Adrenal gland (tissue), 12 donors: Measurements from ENCODE around the gene AGPAT2. TPM values are rescaled to one million over a fixed set of nuclear protein-coding genes. Genes with fewer than 3 reads are reported as not detected.

Experiments
- DNase-seq, 7 donors: peaks; one replicate each; pipeline ENCODE4 v3.0.0-alpha.2; 2019 to 2020
- H3K27ac ChIP-seq, 5 donors: fragments of 200-600 bp; sonication (generic) in 4 of 5; 1 replicate in 3 of 5; 2 replicates in 2 of 5; pipeline versions ENCODE4 v1.5.1 to v1.8.0; 2016 to 2020; ENCODE audit warnings: mild to moderate bottlenecking in 1 of 5
- H3K27me3 ChIP-seq: fragments of 200-600 bp; 2 replicates; pipeline ENCODE4 v1.8.0; 2021
- H3K36me3 ChIP-seq, 2 donors: fragments of 200-600 bp; replicated peaks in 1 of 2; 1 replicate in 1 of 2; 2 replicates in 1 of 2; pipeline versions ENCODE4 v1.5.1 to v1.8.0; 2018 to 2022
- H3K4me1 ChIP-seq, 2 donors: fragments of 200-600 bp; replicated peaks in 1 of 2; 1 replicate in 1 of 2; 2 replicates in 1 of 2; pipeline versions ENCODE4 v1.5.1 to v1.8.0; 2018 to 2021
- H3K4me3 ChIP-seq, 4 donors: fragments of 200-600 bp; sonication (generic) in 3 of 4; one replicate each; pipeline ENCODE4 v1.5.1; 2016 to 2018
- H3K9me3 ChIP-seq, 3 donors: fragments of 200-600 bp; sonication (generic) in 1 of 3; replicated peaks in 1 of 3; 1 replicate in 2 of 3; 2 replicates in 1 of 3; pipeline versions ENCODE4 v1.5.1 to v1.8.0; 2016 to 2021
- CTCF ChIP-seq, 6 experiments: fragments of 450-650 bp in 4 of 6; fragments of 200-600 bp in 2 of 6; sonication (generic) in 1 of 6; IDR thresholded peaks; 1 replicate in 5 of 6; 2 replicates in 1 of 6; pipeline versions ENCODE4 v1.5.1 to v1.8.0; 2016 to 2021; ENCODE audit warnings: antibody characterized with exemption in 6 of 6, mild to moderate bottlenecking in 2 of 6, moderate library complexity in 1 of 6
- POLR2A ChIP-seq, 2 donors: fragments of 450-650 bp; IDR thresholded peaks; one replicate each; pipeline ENCODE4 v1.6.1; 2017; ENCODE audit warnings: antibody characterized with exemption in 2 of 2, mild to moderate bottlenecking in 2 of 2, moderate library complexity in 1 of 2
- WGBS, 4 donors: extraction: QIAGEN DNeasy Blood & Tissue Kit in 2 of 4; methylation state at CpG; one replicate each; pipeline versions ENCODE4 v1.1.5 to v1.1.7; 2013 to 2017; 5-methylcytosine and 5-hydroxymethylcytosine counted together
- intact Hi-C, 2 donors: fragments of 100-400 bp; cut with DNase I; formaldehyde crosslinking; loops; one replicate each; pipeline versions ENCODE4 v1.14.1 to v1.15.0; 2022 to 2023
- polyA plus RNA-seq, 3 donors: library from polyadenylated mRNA; stranded (reverse); fragments of 200-250 nt in 2 of 3; fragments of 350-450 nt in 1 of 3; fragmentation: Illumina TruSeq in 1 of 3; extraction: RNeasy Lipid Tissue Mini Kit (QIAGEN cat#74804) in 1 of 3; gene quantifications; one replicate each; pipeline ENCODE4 v1.2.3, GENCODE V29; 2013 to 2014
- total RNA-seq, 9 donors: library from RNA; depleted of rRNA in 4 of 9; stranded (reverse); fragments of >200 nt in 4 of 9; fragments of 120-200 nt in 1 of 9; fragmentation: NEBNext Ultra II Directional in 1 of 9; extraction: Animal tissue kit (Norgen Biotek cat#: 25700) in 1 of 9; gene quantifications; one replicate each; pipeline versions ENCODE4 v1.1.0 to v1.2.4, GENCODE V29; 2013 to 2023
- donor health status: healthy with polysubstance abuse.
- donor health status: Bipolar disorder and iron deficiency.
- donor health status: DM: yes; HTN: yes; CAD: no.
- donor health status: DM: no; HTN: no; CAD: no.
- donor health status: DM: no; HTN: no; CAD: no.
- donor health status: DM: yes; HTN: yes; CAD: no.

The AGPAT2 gene
- total and polyA plus RNA-seq, 12 donors = 6.4 to 274 (median 48.0) TPM

DNA sequence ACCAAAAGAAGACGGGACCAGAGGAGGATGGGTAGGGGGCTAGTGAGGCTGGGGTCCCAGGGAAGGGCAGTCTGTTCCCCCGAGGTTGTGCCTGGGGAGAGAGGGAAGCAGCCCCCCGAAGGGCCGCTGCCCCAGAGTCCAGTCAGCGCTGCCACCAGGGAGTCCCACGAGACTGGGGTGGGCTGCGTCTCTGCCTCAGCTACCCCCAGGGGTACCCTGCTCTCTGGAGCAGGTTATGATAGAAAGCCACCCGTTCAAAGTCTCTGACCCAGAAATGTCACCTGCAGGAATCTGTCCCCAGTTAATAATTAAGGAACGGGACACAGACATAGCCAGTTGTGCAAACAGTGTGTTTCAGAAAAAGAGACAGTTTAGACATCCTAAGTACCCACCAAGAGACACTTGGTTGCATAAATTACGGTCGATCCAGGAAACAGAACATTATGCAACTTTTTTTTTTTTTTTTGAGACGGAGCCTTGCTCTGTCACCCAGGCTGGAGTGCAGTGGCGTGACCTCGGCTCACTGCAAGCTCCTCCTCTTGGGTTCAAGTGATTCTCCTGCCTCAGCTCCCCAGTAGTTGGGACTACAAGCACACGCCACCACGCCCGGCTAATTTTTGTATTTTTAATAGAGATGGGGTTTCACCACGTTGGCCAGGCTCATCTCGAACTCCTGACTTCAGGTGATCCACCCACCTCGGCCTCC, 10.7 kb upstream of the AGPAT2 start:
- intact Hi-C loops = no loop called here
- Histone ChIP-seq H3K27ac (no peak overlapping the region), H3K36me3 (no peaks in the 10 kb centered on the region), H3K27me3 (peaks cover 13% of the 10 kb centered on the region), H3K4me3 (no peak overlapping the region), H3K9me3 (no peaks in the 10 kb centered on the region), H3K4me1 (peaks cover 0 to 3% of the 10 kb centered on the region in 2 donors)
- TF ChIP-seq CTCF (IDR thresholded peaks at IDR 0.05) (no peak), POLR2A (IDR thresholded peaks at IDR 0.05) (no peak)
- DNase-seq = peak in 1 of 7 donors; percentile 48
- WGBS, 4 donors = 53 to 69% (median 58%) methylated on average over 20 of the region's 20 CpGs

DNA sequence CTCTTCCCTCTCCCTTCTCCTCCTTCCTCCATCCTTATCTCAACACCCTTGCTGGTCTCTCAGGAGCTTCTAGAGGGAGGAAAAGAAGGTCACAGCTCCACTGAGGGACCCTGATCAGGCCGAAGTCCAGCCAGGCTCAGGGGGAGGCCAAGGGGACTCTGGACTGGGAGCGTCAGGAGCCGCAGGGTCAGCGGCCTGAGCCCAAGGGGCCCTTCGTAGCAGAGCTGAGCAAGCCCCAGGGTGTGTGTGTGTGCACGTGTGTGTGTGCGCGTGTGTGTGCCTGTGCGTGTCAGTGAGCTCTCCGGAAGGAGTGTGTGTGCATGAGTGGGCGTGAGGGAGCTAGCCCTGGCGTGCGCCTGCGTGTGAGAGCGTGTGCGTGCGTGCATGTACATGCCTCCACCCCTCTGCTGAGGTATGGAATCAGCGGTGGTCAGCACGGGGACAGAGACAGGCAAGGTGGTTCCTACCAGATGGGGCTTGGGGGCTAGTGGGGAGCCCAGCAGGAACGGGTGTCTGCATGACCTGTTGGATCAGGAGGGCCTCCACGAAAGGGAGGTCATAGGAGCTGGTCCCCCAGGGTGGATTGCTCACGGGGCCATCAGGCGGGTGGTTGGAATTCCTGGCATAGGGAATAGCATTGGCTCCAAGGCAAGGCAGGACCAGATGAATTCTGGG, 10.0 kb upstream of the AGPAT2 start:
- Histone ChIP-seq H3K9me3 (no peaks in the 10 kb centered on the region), H3K36me3 (no peaks in the 10 kb centered on the region), H3K4me3 (no peak overlapping the region), H3K4me1 (peaks cover 0 to 3% of the 10 kb centered on the region in 2 donors), H3K27me3 (peaks cover 13% of the 10 kb centered on the region), H3K27ac (no peak overlapping the region)
- intact Hi-C loops = no loop called here
- TF ChIP-seq POLR2A (IDR thresholded peaks at IDR 0.05) (no peak), CTCF (IDR thresholded peaks at IDR 0.05) (no peak)
- DNase-seq = no peak
- WGBS, 4 donors = 54 to 71% (median 61%) methylated on average over 11 to 23 of the region's 23 CpGs

DNA sequence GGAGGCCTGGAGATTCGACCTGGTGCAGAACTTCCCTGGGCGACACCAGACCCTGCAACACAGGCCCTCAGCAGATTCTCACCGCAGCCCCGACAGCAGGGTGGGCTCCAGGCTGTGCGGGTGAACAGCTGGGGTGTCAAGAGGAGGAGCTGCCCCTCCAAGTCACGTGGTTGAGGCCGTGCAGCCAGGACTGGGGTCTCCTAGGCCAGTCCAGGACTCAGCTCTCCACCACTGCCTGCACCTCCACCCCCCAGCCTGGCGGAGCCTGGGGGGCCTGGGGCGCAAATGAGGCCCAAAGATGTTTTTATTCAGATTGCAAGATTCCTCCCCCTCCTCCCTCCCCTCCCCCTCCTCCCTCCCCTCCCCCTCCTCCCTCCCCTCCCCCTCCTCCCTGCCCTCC, 9.2 kb upstream of the AGPAT2 start:
- no peak for TF ChIP-seq CTCF (IDR thresholded peaks at IDR 0.05)
- TF ChIP-seq POLR2A (IDR thresholded peaks at IDR 0.05) = no peak
- intact Hi-C loops = no loop called here
- 60 to 77% (median 71%) methylated on average over 1 to 9 of the region's 9 CpGs for WGBS, 4 donors
- DNase-seq = no peak
- Histone ChIP-seq H3K27me3 (peaks cover 13% of the 10 kb centered on the region), H3K4me3 (no peak overlapping the region), H3K4me1 (peaks cover 0 to 3% of the 10 kb centered on the region in 2 donors), H3K27ac (no peak overlapping the region), H3K36me3 (no peaks in the 10 kb centered on the region), H3K9me3 (no peaks in the 10 kb centered on the region)

DNA sequence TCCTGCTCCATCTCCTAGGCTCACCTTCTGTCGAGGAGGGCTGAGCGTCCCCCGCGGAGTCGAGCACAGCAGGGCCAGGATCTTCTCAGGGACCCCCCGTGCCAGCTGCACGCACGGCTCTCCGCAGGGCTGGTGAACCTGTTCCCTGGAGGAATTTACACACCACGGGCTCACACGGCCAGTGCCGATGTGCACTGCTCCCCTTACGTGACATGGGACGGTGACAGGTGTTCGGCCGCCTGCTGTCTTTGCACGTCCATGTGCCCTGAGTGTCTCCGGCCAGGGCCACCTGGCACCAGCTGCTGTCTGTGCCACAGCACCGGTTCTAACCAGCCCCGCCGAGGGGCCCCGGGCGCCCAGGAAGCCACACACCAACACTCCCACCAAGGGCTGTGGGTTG, 8.7 kb upstream of the AGPAT2 start:
- intact Hi-C loops = no loop called here
- peaks cover 13% of the 10 kb centered on the region for H3K27me3 ChIP-seq
- no peak overlapping the region for H3K4me3 ChIP-seq
- peaks cover 0 to 3% of the 10 kb centered on the region in 2 donors for H3K4me1 ChIP-seq
- WGBS, 4 donors = 75 to 82% (median 81%) methylated on average over 7 to 23 of the region's 23 CpGs
- TF ChIP-seq POLR2A (IDR thresholded peaks at IDR 0.05) = no peak
- TF ChIP-seq CTCF (IDR thresholded peaks at IDR 0.05) = no peak
- H3K27ac ChIP-seq = no peak overlapping the region
- no peak for DNase-seq
- H3K36me3 ChIP-seq = no peaks in the 10 kb centered on the region
- no peaks in the 10 kb centered on the region for H3K9me3 ChIP-seq
